GM18505 (cell line): Measurements from ENCODE around the gene PNPLA2.
A peak's percentile ranks its signal among the peaks of the same experiment; 100 is the strongest.

Experiments
- ATAC-seq: cut with Tn5 transposase; IDR thresholded peaks from one replicate; pipeline ENCODE4 v1.9.1; 2021; ENCODE audit not compliant: unreplicated experiment
- POLR2A ChIP-seq: IDR thresholded peaks from 4 replicates; pipeline ENCODE4 v1.6.1; 2011; ENCODE audit warnings: borderline replicate concordance; ENCODE audit not compliant: insufficient read depth, insufficient read length; ENCODE audit errors: extremely low read depth

PNPLA2 gene

GRCh38 chr11:809287-810039, 9.3 kb upstream of the PNPLA2 start, which contains the start of gene RPLP2:
Gene RPLP2 (plus strand): TSS chr11:809967. CDS start chr11:810235, 268 bp downstream.
- peak; percentile 90 for TF ChIP-seq POLR2A
- peak; percentile 72 for ATAC-seq

- no peak for TF ChIP-seq POLR2A
- ATAC-seq = no peak
These were observed 8.6 kb upstream of the PNPLA2 start for GRCh38 chr11:810040-810567.

GRCh38 chr11:811446-812245, 7.1 kb upstream of the PNPLA2 start:
- no peak for TF ChIP-seq POLR2A

GRCh38 chr11:812390-812789, 6.3 kb upstream of the PNPLA2 start:
- ATAC-seq = no peak
- TF ChIP-seq POLR2A = no peak

More at GRCh38 chr11:811446-812245, 7.1 kb upstream of the PNPLA2 start:
- ATAC-seq = no peak

GRCh38 chr11:813072-813455, 5.7 kb upstream of the PNPLA2 start:
- no peak for TF ChIP-seq POLR2A
- no peak for ATAC-seq

- peak; percentile 58 for TF ChIP-seq POLR2A
- no peak for ATAC-seq
These were observed 5.1 kb upstream of the PNPLA2 start for GRCh38 chr11:813456-814096.

- no peak for TF ChIP-seq POLR2A
- no peak for ATAC-seq
These were observed 2.9 kb upstream of the PNPLA2 start for GRCh38 chr11:815675-816432.

GRCh38 chr11:816433-816779, 2.3 kb upstream of the PNPLA2 start:
- TF ChIP-seq POLR2A = no peak
- no peak for ATAC-seq

- TF ChIP-seq POLR2A = peak; percentile 90
- peak; percentile 62 for ATAC-seq
These were observed 616 bp downstream of the PNPLA2 start for GRCh38 chr11:819129-819931.

GRCh38 chr11:819943-820649, 1.4 kb downstream of the PNPLA2 start:
- peak; percentile 51 for ATAC-seq
- no peak for TF ChIP-seq POLR2A

GRCh38 chr11:820655-821511, 2.2 kb downstream of the PNPLA2 start:
- TF ChIP-seq POLR2A = no peak
- ATAC-seq = no peak
